Measurements from ENCODE around the gene DDX31.
A peak's percentile ranks its signal among the peaks of the same experiment; 100 is the strongest.

Gene DDX31

DNA sequence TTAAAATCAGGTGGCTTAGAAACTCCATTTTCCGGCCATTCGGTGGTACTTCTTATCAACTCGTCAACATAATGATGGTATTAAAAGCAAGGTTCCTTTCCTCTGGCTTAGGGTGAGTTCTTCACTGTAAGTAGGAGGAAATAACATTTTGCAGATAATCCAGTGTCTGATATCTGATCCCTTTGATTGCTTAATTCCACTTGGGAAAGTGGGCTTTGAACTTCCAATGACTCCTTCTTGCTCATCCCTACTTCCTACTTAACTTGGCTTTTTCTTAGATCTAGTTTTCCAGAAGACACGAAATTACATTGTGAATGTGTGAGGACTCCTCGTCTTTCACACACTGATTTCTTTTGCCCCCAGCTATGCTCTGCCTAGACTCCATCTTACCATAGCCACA is 31.5 kb downstream of the DDX31 start:
- no peaks in the 10 kb centered on the region for H3K9me3 Mint-ChIP-seq
- TF ChIP-seq, protein P1, sequence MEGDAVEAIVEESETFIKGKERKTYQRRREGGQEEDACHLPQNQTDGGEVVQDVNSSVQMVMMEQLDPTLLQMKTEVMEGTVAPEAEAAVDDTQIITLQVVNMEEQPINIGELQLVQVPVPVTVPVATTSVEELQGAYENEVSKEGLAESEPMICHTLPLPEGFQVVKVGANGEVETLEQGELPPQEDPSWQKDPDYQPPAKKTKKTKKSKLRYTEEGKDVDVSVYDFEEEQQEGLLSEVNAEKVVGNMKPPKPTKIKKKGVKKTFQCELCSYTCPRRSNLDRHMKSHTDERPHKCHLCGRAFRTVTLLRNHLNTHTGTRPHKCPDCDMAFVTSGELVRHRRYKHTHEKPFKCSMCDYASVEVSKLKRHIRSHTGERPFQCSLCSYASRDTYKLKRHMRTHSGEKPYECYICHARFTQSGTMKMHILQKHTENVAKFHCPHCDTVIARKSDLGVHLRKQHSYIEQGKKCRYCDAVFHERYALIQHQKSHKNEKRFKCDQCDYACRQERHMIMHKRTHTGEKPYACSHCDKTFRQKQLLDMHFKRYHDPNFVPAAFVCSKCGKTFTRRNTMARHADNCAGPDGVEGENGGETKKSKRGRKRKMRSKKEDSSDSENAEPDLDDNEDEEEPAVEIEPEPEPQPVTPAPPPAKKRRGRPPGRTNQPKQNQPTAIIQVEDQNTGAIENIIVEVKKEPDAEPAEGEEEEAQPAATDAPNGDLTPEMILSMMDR (IDR thresholded peaks at IDR 0.05): no peak
- no peak overlapping the region for H3K27ac Mint-ChIP-seq
- DNase-seq: no peak
- no peak overlapping the region for H3K4me3 Mint-ChIP-seq
- no peaks in the 10 kb centered on the region for H3K27me3 Mint-ChIP-seq (ENCODE audit: low read depth, poor library complexity)
- H3K36me3 Mint-ChIP-seq (ENCODE audit: low read depth): peaks cover 58% of the 10 kb centered on the region
- H3K4me1 Mint-ChIP-seq: peaks cover 16% of the 10 kb centered on the region

DNA sequence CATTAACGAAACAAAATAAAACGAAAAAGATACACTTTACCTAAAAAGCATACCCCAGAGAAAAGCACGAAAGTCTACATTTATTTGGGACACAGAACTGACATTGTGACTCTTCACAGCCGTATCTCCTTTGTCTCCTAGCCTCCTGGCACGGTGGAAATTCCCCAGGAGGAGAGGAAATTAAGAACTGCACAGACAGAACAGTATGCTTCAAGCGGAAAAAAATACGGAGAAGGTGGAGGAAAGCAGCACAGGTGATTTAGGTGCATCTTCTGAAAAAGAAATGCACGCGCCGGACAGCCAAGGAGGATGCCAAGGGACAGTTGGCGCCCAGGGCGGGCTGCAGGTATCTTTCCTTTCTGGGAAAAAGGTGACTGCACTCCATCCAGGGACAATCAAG is 32.0 kb downstream of the DDX31 start:
- Mint-ChIP-seq H3K27me3 (ENCODE audit: low read depth, poor library complexity) (no peaks in the 10 kb centered on the region), H3K4me1 (peaks cover 16% of the 10 kb centered on the region), H3K4me3 (no peak overlapping the region), H3K27ac (no peak overlapping the region), H3K9me3 (no peaks in the 10 kb centered on the region), H3K36me3 (ENCODE audit: low read depth) (peaks cover 54% of the 10 kb centered on the region)
- TF ChIP-seq, protein P1 (IDR thresholded peaks at IDR 0.05): no peak
- no peak for DNase-seq

DNA sequence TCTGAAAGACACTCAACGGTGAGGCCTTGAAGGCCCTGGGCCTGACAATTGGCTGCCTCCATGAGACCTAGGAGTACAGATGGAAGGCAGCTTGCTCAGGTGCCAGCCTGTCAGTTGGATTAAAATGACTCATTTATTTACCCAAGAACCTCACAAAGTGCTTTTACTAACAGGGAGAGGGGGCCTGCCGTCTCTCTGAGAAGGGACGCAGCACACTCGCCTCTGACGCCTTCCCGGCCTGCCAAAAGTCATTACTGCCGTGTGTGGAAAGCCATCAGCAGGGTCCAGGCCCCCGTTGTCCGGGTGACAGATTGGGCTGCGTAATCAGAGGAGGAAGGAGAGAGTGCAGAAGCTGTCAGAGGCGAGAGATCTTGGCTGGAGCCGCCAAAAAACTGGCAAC is 32.4 kb downstream of the DDX31 start:
- no peaks in the 10 kb centered on the region for H3K27me3 Mint-ChIP-seq (ENCODE audit: low read depth, poor library complexity)
- no peak for DNase-seq
- peaks cover 16% of the 10 kb centered on the region for H3K4me1 Mint-ChIP-seq
- peak overlapping the region; percentile 63 for H3K27ac Mint-ChIP-seq
- no peak overlapping the region for H3K4me3 Mint-ChIP-seq
- TF ChIP-seq, protein P1 (IDR thresholded peaks at IDR 0.05): no peak
- H3K36me3 Mint-ChIP-seq (ENCODE audit: low read depth): peaks cover 54% of the 10 kb centered on the region
- no peaks in the 10 kb centered on the region for H3K9me3 Mint-ChIP-seq

DNA sequence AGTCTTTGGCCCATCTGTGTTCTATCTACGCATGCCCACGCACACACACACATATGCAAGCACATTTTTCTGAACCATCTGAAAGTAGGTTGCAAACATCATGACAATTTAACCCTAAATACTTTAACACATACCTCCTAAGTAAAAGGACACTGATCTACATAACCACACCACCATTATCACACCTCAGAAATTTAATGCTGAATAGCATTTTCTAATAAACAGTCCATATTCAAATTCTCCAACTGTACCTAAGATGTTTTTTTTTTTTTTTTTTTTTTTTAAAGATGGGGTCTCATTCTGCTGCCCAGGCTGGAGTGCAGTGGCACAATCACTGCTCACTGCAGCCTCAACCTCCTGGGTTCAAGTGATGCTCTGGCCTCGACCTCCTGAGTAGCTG is 35.5 kb downstream of the DDX31 start:
- H3K9me3 Mint-ChIP-seq: no peaks in the 10 kb centered on the region

DNA sequence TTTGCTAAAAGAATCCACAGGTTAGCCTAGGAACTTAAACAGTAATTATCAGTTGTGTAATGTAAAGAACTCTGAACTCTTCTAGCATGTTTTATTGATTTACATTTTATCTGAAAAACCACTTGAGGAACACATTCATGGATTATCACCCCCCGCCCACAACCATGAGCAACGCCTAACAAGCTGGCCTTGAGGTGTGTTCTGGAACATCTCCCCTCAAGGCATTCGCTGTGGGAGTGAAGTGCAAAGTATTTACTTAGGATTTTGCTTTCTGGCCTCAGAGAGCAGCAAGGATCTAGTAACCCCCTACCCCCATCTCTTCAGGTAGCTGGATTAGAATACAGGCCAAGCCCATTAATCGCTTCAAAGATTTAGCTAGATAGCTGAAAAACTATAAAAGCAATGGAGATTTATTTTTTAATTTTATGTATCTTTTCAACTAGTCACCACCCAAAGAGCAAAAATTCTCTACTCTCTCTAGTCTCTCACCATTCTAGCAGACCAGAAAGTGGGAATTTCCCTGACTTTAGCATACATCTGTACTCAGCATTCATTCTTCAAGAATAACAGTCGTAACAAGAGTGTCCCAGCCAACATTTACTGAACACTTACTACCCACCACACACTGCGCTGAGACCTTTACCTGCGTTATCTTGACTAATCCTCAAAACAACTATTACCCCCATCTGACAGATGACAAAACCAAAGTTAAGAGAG is 37.2 kb downstream of the DDX31 start:
- no peaks in the 10 kb centered on the region for H3K27me3 Mint-ChIP-seq (ENCODE audit: low read depth, poor library complexity)
- no peak overlapping the region for H3K4me3 Mint-ChIP-seq
- TF ChIP-seq, protein P1 (IDR thresholded peaks at IDR 0.05): no peak
- H3K4me1 Mint-ChIP-seq: peaks cover 19% of the 10 kb centered on the region
- H3K27ac Mint-ChIP-seq: peak overlapping the region; percentile 41
- peaks cover 64% of the 10 kb centered on the region for H3K36me3 Mint-ChIP-seq (ENCODE audit: low read depth)
- no peak for DNase-seq
- H3K9me3 Mint-ChIP-seq: no peaks in the 10 kb centered on the region

More for the DNA sequence above, 35.5 kb downstream of the DDX31 start:
- H3K36me3 Mint-ChIP-seq (ENCODE audit: low read depth): peaks cover 69% of the 10 kb centered on the region
- no peaks in the 10 kb centered on the region for H3K27me3 Mint-ChIP-seq (ENCODE audit: low read depth, poor library complexity)
- no peak for DNase-seq
- H3K27ac Mint-ChIP-seq: no peak overlapping the region
- TF ChIP-seq, protein P1 (IDR thresholded peaks at IDR 0.05): no peak
- no peak overlapping the region for H3K4me3 Mint-ChIP-seq
- H3K4me1 Mint-ChIP-seq: peaks cover 22% of the 10 kb centered on the region

DNA sequence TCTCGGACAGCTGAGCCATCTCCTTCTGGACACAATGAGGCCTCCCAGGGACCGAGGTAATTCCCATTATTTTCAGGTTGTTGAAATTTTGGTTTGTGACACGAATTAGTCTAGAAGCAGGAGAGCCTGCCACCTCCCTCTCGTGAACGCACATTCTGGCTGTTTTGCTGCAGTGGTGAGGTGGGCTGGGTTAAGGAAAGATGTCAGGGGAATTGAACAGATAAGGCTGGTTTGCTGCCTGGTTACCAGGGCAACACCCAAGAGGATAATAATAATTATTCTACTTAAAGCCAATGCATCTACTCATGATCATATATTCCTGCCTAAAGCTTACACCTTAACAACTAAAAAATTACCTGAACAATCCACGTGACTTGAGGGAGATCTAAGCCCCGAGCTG is 38.1 kb downstream of the DDX31 start:
- Mint-ChIP-seq H3K27ac (no peak overlapping the region), H3K9me3 (no peaks in the 10 kb centered on the region), H3K4me3 (no peak overlapping the region), H3K4me1 (peaks cover 19% of the 10 kb centered on the region), H3K36me3 (ENCODE audit: low read depth) (peaks cover 55% of the 10 kb centered on the region), H3K27me3 (ENCODE audit: low read depth, poor library complexity) (no peaks in the 10 kb centered on the region)
- TF ChIP-seq, protein P1 (IDR thresholded peaks at IDR 0.05): no peak
- no peak for DNase-seq
